Stimulated activated CD4-positive, alpha-beta T cell treated with anti-CD3 and anti-CD28 coated beads, Interleukin-1b, Interleukin-23, amount 100 ng/mL, for 4 hours (primary cell): Measurements from ENCODE around the gene SNX13.

ENCODE experiments used
- DNase-seq, 2 donors: peaks; one replicate each; pipeline ENCODE4 v3.0.0-alpha.2; 2020; ENCODE audit warnings: low read depth in 2 of 2

The SNX13 gene

GRCh38 chr7:17940302-17940883 is at the start of gene SNX13:
Gene SNX13 (minus strand): TSS chr7:17940494. CDS start chr7:17940295, 199 bp downstream.
- DNase-seq: peak; percentile 81 to 84

GRCh38 chr7:17989546-17989945 is 49.3 kb upstream of the SNX13 start:
- no peak for DNase-seq

GRCh38 chr7:17988858-17989257 is 48.6 kb upstream of the SNX13 start:
- no peak for DNase-seq

DNA sequence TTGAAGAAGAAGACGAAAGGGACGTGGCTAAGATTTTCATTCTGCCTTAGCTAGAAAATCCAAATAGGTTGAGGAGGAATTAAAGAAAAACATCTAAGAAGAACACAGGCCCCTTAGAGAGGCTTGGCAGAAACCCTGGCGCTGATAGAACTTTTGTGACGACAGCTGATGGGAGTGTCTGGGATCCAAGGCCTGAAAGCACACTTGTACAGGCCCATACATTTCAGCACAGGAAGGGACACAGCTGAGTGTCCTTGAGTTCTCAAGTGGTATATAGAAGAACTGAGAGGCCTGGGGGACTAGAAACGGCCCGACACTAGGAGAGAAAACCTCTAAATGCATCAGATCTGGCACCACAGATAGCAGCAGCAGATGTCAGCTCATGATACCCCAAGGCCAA is 47.8 kb upstream of the SNX13 start:
- no peak for DNase-seq

DNA sequence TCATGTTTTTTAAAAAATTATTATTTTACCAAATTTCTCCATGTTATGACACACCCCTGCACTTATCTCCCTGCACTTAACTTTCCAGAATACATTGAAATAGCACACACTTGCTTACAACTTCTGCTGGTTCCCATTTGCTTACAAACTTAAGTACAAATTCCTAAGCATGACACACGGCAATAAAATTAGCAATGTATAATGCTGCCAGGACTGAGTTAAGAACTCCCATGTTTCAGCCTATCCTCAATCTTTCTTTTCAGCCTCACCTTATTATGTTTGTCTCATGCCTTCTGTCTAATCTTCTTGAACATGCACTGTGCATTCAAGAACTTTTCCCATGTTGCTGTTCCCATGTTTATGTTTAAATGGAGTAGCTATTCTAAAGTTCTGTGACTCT is 46.6 kb upstream of the SNX13 start:
- DNase-seq: no peak

DNA sequence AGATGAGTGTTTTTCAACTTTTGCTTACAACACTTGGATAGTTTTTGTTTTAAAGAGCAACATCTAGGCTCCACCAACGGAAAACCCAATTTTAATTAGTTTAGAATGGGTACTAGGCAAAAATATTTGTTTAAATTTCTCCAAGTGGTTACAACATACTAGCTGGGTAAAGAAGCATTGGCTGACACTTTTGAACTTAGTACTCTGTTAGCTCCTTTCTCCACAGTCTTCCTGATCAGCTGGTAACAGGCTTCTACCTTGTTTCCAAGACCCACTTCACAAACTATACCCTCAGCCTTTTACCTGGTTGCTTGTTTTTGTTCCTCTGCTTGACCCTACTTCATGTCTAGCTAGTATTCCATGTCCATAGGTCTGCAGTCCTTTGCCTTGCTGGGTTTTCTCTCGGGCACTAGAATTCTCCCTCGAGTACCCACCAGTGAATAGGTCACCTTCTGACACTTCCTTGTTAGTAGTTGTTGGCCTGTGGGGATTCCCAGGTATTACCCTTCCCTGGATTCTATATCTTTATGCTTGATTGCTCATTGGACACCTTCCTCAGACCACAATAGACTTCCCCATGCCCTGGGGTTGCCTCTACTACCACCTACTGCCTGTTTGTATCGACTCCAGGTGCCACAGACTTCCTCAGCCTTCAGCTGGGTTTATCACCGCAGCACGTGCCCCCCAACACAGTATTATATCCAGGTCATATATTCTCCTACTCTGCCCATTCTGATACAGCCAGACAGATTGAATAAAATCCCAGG is 45.4 kb upstream of the SNX13 start:
- DNase-seq: no peak

- no peak for DNase-seq
Observed at GRCh38 chr7:17984288-17984687, 44.0 kb upstream of the SNX13 start.

DNA sequence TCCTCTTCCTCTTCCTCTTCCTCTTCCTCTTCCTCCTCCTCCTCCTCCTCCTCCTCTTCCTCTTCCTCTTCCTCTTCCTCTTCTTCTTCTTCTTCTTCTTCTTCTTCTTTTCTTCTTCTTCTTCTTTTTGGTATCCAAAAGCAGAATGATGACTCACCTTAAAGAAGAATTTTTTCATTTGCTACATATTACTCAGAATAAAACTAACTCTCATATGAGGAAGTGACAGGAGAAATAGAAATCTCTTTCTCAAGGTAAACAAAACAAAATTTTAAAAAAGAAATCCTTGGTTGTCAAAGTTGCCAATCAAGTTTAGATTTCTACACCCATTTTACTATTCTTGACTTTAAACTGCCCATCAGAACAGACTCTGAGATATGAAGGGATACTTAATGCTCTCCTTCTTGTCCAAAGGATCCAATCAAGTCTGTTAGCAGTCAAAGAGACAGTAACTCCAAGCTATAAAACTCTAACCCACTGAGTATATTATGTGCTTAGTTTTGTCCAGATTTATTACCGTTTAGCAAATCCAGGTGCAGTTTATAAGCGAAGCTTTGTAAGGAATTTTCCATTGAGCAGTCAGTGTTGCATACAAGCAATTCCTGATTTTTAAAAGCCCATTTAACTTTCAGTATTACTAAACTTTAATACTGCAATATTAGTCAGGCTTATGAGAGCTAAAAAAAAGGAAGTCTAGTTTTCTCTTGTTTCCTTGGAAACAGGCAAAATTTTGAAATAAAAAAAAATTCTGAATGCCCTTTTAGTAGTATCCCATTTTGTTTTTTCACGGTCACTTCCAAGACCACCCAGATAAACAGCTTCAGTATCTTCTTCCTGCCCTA is 43.1 kb upstream of the SNX13 start:
- no peak for DNase-seq

DNA sequence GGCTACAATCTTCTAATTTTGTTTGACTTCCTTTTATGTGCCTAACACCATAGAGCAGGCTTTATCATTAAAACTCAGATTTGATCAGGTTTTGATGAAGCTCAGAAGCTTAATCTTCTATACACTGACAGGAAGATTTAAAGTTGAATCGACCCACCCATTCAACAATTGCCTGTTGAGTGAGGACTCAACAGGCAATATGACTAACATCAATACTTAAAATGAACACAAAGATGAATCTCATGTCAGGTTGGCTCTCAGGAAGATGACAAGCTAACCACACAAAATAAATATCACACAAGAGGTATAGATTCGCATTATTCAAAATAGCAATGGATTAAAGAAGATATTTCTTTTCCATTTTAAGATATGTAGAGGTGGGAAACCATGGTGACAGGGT is 36.7 kb upstream of the SNX13 start:
- no peak for DNase-seq

DNA sequence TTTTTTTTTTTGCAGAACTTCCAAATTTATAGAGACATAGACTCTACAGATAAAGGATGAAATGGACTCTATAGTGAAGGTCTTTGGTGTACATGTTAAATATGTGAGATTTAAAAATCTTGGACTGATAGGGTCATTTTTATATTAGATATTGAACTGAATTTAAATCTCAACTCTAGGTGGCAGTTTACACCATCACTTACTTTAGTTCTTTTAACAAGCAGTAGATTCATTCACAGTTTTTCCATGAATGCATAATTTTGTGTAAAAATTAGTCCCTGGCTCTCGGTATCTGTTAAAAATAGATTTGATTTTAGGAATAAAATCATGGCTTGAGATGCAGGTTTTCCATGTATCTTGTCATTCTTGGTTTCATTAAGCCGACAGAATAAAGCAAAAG is 31.1 kb upstream of the SNX13 start:
- no peak for DNase-seq

- DNase-seq: no peak
Observed at GRCh38 chr7:17968791-17969715, 28.8 kb upstream of the SNX13 start.

DNA sequence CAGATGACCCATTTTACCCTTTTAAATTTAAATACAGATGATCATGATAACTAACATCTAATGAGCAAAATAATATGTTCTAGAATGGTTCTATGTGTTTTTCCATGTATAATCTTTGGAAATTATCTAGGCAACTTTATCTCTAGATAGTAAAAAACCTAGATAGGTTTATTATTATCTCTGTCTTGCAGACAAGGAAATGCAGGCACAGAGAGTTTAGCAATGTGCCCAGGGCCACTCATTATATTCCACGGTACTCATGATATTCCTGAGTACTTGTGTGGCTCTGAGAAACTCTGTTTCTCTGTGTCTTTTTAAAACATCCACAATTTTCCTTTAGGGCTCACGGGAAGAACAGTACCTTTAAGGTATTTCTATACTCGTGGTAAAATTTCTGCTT is 26.4 kb upstream of the SNX13 start:
- no peak for DNase-seq

- no peak for DNase-seq
Observed at GRCh38 chr7:17965603-17966002, 25.3 kb upstream of the SNX13 start.

DNA sequence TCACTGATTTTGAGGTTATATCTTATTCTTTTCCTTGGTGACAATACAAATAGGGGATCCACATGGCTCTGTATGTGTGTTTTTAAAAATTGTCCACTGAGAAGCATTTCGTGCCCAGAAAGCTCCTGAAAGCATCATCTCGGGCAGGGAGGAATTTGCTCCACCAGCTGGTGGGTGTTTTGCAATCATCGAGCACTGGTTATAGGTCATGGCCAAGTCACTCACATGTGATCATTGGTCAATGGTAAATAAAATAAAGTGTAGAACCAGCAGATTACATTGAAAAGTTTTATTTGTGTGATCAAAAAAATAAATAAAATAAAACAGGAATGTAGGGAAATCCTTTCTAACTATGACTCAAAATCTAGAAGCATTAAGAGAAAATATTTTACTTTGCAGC is 23.0 kb upstream of the SNX13 start:
- no peak for DNase-seq

GRCh38 chr7:17962652-17963051 is 22.4 kb upstream of the SNX13 start:
- no peak for DNase-seq

- DNase-seq: no peak
Observed at GRCh38 chr7:17957871-17958270, 17.6 kb upstream of the SNX13 start.

DNA sequence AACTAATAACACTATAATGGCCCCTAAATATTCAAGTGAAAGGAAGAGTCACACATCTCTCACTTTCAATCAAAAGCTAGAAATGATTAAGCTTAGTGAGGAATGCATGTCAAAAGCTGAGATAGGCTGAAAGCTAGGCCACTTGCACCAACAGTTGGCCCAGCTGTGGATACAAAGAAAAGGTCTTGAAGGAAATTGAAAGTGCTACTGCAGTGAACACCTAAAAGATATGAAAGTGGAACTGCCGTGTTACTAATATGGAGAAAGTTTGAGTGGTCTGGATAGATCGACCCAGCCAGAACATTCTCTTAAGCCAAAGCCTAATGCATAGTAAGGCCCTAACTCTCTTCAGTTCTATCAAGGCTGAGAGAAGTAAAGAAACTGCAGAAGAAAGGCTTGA is 12.1 kb upstream of the SNX13 start:
- DNase-seq: no peak

DNA sequence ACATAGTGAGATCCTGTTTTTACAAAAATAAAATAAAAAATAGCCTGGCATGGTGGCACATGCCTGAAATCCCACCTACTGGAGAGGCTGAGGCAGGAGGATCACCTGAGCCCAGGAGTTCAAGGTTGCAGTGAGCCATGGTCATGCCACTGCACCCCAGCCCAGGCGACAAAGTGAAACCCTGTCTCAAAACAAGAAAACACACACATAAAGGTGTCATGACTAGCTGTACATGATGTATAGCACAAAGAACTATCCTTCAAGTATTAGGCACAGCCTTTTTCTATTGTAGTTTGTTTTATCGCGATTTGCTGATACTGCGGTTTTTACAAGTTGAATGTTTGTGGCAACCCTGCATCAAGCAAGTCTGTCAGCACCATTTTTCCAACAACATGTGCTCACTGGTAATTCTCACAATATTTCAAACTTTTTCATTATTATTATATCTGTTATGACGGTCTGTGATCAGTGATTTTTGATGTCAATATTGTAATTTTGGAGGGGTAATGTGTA is 11.5 kb upstream of the SNX13 start:
- no peak for DNase-seq

GRCh38 chr7:17948526-17949238 is 8.4 kb upstream of the SNX13 start:
- no peak for DNase-seq

GRCh38 chr7:17947620-17948019 is 7.3 kb upstream of the SNX13 start:
- DNase-seq: no peak

GRCh38 chr7:17946591-17946990 is 6.3 kb upstream of the SNX13 start:
- DNase-seq: no peak
